ENCODE measurements around the gene COL21A1. TPM values are rescaled to one million over a fixed set of nuclear protein-coding genes. Genes with fewer than 3 reads are reported as not detected.

Gene COL21A1
- total and polyA plus RNA-seq, 2 of the 13 experiments (the other 11 are each of a cell fraction or from before 2014, with no cell fraction given), result 0.13 TPM; not detected in 1

GRCh38 chr6:56242346-56242745, 5.0 kb downstream of the COL21A1 start:
- Histone ChIP-seq H3K27me3 (ENCODE audit: control insufficient read depth in 1 of 2, insufficient read depth in 2 of 2, low read length in 2 of 2) (peaks cover 0 to 6% of the 10 kb centered on the region in 2 experiments; a peak in 1 of 5 replicates), H3K4me1 (ENCODE audit: insufficient read depth, low read length) (0 out of 2 replicates have a peak, but pooled peaks cover 3% of the 10 kb centered on the region), H3K9me3 (ENCODE audit: low read length) (no peaks in the 10 kb centered on the region), H3K9ac (ENCODE audit: insufficient read depth, low read depth, low read length) (no peak overlapping the region), H3K79me2 (ENCODE audit: insufficient read depth, low read length) (no peaks in the 10 kb centered on the region), H3K4me2 (ENCODE audit: low read depth, low read length) (no peak overlapping the region), H4K20me1 (ENCODE audit: insufficient read depth, low read length) (no peaks in the 10 kb centered on the region), H2AFZ (ENCODE audit: low read length) (no peak overlapping the region), H3K27ac (ENCODE audit: extremely low read length, insufficient read depth, low read length) (no peak overlapping the region), H3K4me3 (replicated peaks in 1 of 3; ENCODE audit: insufficient read depth in 1 of 3, low read depth in 2 of 3, low read length in 3 of 3) (no peak overlapping the region), H3K36me3 (replicated peaks in 1 of 2; ENCODE audit: control insufficient read depth in 1 of 2, insufficient read depth in 2 of 2, low read length in 2 of 2) (no peaks in the 10 kb centered on the region)
- DNase-seq (ENCODE audit: low spot score) (no peak), ATAC-seq (no peak), FAIRE-seq (no peak)
- no peak for TF ChIP-seq DNMT3B (CRISPR knock-in tag; conservative IDR thresholded peaks at IDR 0.05)
- no peak for TF ChIP-seq ZNF724P (CRISPR knock-in tag; IDR thresholded peaks at IDR 0.05; ENCODE audit: borderline replicate concordance)
- TF ChIP-seq ZNF543 (CRISPR knock-in tag; IDR thresholded peaks at IDR 0.05), result no peak
- TF ChIP-seq ISX (CRISPR knock-in tag; conservative IDR thresholded peaks at IDR 0.05), result no peak
- TF ChIP-seq ZBTB38 (CRISPR knock-in tag; IDR thresholded peaks at IDR 0.05), result no peak
- TF ChIP-seq RNF2 (conservative IDR thresholded peaks at IDR 0.05; ENCODE audit: low read depth), result no peak
- no peak for TF ChIP-seq IRX3 (CRISPR knock-in tag; IDR thresholded peaks at IDR 0.05; ENCODE audit: borderline replicate concordance, low read depth)
- no peak for TF ChIP-seq ATF1 (CRISPR knock-in tag; IDR thresholded peaks at IDR 0.05)
- TF ChIP-seq TOE1 (CRISPR knock-in tag; IDR thresholded peaks at IDR 0.05), result no peak
- TF ChIP-seq, protein P1, sequence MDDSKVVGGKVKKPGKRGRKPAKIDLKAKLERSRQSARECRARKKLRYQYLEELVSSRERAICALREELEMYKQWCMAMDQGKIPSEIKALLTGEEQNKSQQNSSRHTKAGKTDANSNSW (CRISPR knock-in tag; IDR thresholded peaks at IDR 0.05; ENCODE audit: borderline replicate concordance), result no peak
- TF ChIP-seq, protein P2, sequence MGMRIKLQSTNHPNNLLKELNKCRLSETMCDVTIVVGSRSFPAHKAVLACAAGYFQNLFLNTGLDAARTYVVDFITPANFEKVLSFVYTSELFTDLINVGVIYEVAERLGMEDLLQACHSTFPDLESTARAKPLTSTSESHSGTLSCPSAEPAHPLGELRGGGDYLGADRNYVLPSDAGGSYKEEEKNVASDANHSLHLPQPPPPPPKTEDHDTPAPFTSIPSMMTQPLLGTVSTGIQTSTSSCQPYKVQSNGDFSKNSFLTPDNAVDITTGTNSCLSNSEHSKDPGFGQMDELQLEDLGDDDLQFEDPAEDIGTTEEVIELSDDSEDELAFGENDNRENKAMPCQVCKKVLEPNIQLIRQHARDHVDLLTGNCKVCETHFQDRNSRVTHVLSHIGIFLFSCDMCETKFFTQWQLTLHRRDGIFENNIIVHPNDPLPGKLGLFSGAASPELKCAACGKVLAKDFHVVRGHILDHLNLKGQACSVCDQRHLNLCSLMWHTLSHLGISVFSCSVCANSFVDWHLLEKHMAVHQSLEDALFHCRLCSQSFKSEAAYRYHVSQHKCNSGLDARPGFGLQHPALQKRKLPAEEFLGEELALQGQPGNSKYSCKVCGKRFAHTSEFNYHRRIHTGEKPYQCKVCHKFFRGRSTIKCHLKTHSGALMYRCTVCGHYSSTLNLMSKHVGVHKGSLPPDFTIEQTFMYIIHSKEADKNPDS (CRISPR knock-in tag; IDR thresholded peaks at IDR 0.05), result no peak
- no TSS peak for BruUV-seq (replicated peaks)
- intact Hi-C loops (cut with micrococcal nuclease; ENCODE audit: unreplicated experiment), result no loop called here
- 1% methylated on average over 2 of the region's 2 CpGs for WGBS (ENCODE audit: low lambda C conversion rate)
- CTCF ChIA-PET (ENCODE audit: low intra/inter-chr PET ratio, low total read pairs), result no interaction called here
- in situ Hi-C loops (cut with HindIII; ENCODE audit: extremely low pct_ligation_motif_present, low pct_unique_long_range_greater_than_20kb), result no loop called here
- POLR2A ChIA-PET, result no interaction called here

Data from HepG2 (cell line).